Stimulated activated memory B cell treated with anti-CD40 and anti-IgM and Interleukin-4, amounts not matched to agents 10 μg/mL and 1 μg/mL and 100 μg/mL, for 72 hours (primary cell): ENCODE measurements around the gene CCAR1.
"Not testable (repeated sequence)": the region's sequence is repeated elsewhere in the genome, so short reads cannot be mapped to it uniquely, and the experiment has no call there.

Source experiments
- ATAC-seq: fragments of 150-1000 bp; cut with Tn5 transposase; 2 replicates; pipeline ENCODE4 v1.10.0; 2021
- H3K27ac Mint-ChIP-seq: one replicate; pipeline ENCODE4 v1.8.0; 2022; ENCODE audit warnings: mild to moderate bottlenecking, mixed read lengths
- H3K27me3 Mint-ChIP-seq: one replicate; pipeline ENCODE4 v1.8.0; 2022; ENCODE audit warnings: mixed read lengths
- H3K36me3 Mint-ChIP-seq: one replicate; pipeline ENCODE4 v1.8.0; 2022; ENCODE audit warnings: mixed read lengths
- H3K4me1 Mint-ChIP-seq: one replicate; pipeline ENCODE4 v1.8.0; 2022; ENCODE audit warnings: mixed read lengths
- H3K4me3 Mint-ChIP-seq: one replicate; pipeline ENCODE4 v1.8.0; 2022; ENCODE audit warnings: mild to moderate bottlenecking, moderate library complexity, mixed read lengths
- H3K9me3 Mint-ChIP-seq: one replicate; pipeline ENCODE4 v1.8.0; 2022; ENCODE audit warnings: mixed read lengths

The CCAR1 gene

GRCh38 chr10:68795886-68796532 is 75.0 kb downstream of the CCAR1 start:
- no peak for ATAC-seq
- no peak overlapping the region for H3K27ac Mint-ChIP-seq
- H3K36me3 Mint-ChIP-seq = peaks cover 13% of the 10 kb centered on the region
- H3K4me1 Mint-ChIP-seq = no peaks in the 10 kb centered on the region
- H3K27me3 Mint-ChIP-seq = no peaks in the 10 kb centered on the region
- H3K9me3 Mint-ChIP-seq = no peaks in the 10 kb centered on the region
- H3K4me3 Mint-ChIP-seq = no peak overlapping the region

DNA sequence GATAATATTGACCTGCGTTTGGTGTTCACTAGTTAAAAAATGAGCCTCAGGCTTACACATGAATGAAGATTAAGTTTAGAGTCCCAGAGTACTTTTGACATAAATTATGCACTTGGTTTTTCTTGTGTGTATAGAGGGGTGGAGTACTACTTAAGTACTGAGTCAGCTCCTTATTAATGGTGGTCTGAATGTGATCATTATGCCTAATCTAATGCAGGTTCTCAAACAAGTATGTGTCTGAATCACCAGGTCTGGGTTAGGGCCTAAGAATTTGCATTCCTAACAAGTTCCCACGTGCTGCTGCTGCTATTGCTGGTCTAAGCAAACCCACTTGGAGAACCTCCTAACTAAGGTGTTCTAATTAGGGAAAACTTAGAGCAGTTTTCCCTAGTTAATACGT is 75.6 kb downstream of the CCAR1 start:
- no peaks in the 10 kb centered on the region for H3K4me1 Mint-ChIP-seq
- H3K36me3 Mint-ChIP-seq = peaks cover 12% of the 10 kb centered on the region
- no peak overlapping the region for H3K27ac Mint-ChIP-seq
- H3K4me3 Mint-ChIP-seq = no peak overlapping the region
- H3K9me3 Mint-ChIP-seq = no peaks in the 10 kb centered on the region
- ATAC-seq = no peak
- H3K27me3 Mint-ChIP-seq = no peaks in the 10 kb centered on the region

GRCh38 chr10:68800211-68800610 is 79.2 kb downstream of the CCAR1 start:
- no peak overlapping the region for H3K27ac Mint-ChIP-seq
- no peaks in the 10 kb centered on the region for H3K36me3 Mint-ChIP-seq
- H3K4me1 Mint-ChIP-seq = no peaks in the 10 kb centered on the region
- no peak overlapping the region for H3K4me3 Mint-ChIP-seq
- no peaks in the 10 kb centered on the region for H3K9me3 Mint-ChIP-seq
- no peak for ATAC-seq
- H3K27me3 Mint-ChIP-seq = no peaks in the 10 kb centered on the region

DNA sequence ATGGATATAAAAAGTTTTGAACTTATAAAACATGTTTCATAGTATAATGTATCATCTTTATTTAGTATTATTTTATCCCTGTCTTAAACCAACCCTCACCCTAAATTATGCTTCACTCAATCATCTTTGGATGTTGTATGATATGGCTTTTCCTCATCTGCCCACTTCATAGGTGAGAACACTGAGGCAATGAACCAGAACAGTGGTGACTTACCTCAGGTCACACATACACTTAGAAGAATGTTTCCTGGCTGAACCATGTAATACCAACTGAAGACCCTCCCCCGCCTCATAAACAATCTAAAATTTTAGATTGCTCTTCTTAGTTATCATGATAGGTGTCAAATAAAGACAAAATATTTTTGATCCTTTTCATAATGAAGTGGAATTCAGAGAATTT is 83.7 kb downstream of the CCAR1 start:
- Mint-ChIP-seq H3K27me3 (no peaks in the 10 kb centered on the region), H3K4me3 (no peak overlapping the region), H3K9me3 (no peaks in the 10 kb centered on the region), H3K4me1 (no peaks in the 10 kb centered on the region), H3K27ac (no peak overlapping the region), H3K36me3 (no peaks in the 10 kb centered on the region)
- no peak for ATAC-seq

DNA sequence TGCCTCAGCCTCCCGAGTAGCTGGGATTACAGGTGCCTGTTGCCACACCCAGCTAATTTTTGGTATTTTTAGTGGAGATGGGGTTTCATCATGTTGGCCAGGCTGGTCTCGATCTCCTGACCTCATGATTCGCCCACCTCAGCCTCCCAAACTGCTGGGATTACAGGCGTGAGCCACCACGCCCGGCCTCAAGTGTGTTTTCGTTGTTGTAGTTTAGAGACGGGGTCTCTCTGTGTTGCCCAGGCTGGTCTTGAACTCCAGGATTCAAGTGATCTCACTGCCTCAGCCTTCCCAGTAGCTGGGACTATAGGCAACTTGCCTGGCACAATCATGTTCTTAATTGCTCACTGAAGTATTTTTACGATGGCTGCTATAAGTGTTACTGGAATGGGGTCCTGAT is 89.8 kb downstream of the CCAR1 start:
- H3K9me3 Mint-ChIP-seq, H3K27ac Mint-ChIP-seq, H3K4me1 Mint-ChIP-seq, ATAC-seq, H3K36me3 Mint-ChIP-seq, H3K27me3 Mint-ChIP-seq, H3K4me3 Mint-ChIP-seq: not testable (repeated sequence)

DNA sequence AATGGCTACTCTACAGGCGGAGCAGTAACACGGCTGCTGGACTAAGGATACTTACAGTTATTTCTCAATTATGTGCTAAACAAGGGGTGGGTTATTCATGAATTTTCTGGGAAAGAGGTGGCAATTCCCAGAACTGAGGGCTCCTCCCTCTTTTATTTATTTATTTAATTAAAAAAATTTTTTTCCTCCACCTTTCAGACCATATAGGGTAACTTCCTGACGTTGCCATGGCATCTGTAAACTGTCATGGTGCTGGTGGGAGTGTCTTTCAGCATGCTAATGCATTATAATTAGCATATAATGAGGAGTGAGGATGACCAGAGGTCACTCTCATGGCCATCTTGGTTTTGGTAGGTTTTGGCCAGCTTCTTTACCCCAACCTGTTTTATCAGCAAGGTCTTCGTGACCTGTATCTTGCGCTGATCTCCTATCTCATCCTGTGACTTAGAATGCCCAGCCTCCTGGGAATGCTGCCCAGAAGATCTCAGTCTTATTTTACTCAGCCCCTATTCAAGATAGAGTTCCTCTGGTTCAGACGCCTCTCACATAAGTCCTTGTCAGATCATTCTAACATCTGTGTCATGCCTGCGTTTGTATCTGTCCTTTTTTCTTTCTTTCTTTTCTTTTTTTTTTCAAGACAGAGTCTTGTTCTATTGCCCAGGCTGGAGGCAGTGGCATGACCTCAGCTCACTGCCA is 90.4 kb downstream of the CCAR1 start:
- H3K36me3 Mint-ChIP-seq = no peaks in the 10 kb centered on the region
- H3K27me3 Mint-ChIP-seq = no peaks in the 10 kb centered on the region
- no peak overlapping the region for H3K27ac Mint-ChIP-seq
- ATAC-seq = no peak
- no peaks in the 10 kb centered on the region for H3K4me1 Mint-ChIP-seq
- no peak overlapping the region for H3K4me3 Mint-ChIP-seq
- H3K9me3 Mint-ChIP-seq = no peaks in the 10 kb centered on the region

DNA sequence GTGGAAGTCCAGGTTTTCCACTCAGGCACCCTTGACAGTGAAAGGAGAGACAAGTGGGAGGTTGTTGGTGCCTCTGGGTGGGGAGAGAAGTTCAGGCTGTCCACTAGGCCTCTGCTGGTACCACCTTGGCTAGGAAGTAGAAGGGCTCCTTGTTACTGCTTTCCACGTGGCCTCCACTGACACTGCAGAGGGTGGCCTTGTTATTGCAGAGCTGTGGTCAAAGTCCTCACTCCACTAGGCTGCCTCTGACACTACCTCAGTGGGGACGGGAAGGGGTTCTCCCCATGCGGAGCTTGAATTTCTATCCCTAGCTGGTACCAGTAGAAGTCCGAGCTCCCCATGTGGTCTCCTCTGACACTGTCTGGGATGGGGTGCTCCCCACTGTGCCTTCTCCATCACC is 91.4 kb downstream of the CCAR1 start:
- Mint-ChIP-seq H3K9me3 (no peaks in the 10 kb centered on the region), H3K4me1 (no peaks in the 10 kb centered on the region), H3K27me3 (no peaks in the 10 kb centered on the region), H3K4me3 (no peak overlapping the region), H3K27ac (no peak overlapping the region), H3K36me3 (no peaks in the 10 kb centered on the region)
- no peak for ATAC-seq

DNA sequence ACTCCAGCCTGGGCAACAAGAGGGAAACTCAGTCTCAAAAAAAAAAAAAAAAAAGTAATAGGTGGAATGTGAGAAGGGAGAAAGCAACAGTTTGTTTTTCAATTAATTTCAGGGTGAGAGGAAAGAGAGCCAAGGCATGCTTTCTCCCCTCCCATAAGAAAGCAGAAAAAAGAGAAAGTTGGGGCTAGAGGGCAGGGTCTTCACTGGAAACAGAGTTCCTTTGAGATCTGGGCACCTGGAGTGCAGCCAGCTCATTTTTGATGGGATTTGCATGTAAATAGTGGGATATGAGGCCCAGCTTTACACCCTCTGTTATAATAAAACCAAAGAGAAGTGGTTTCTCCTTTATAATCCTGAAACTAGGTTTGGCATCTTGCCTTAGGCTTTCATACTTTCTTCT is 92.5 kb downstream of the CCAR1 start:
- H3K27me3 Mint-ChIP-seq = no peaks in the 10 kb centered on the region
- H3K27ac Mint-ChIP-seq = no peak overlapping the region
- no peaks in the 10 kb centered on the region for H3K4me1 Mint-ChIP-seq
- no peaks in the 10 kb centered on the region for H3K9me3 Mint-ChIP-seq
- H3K36me3 Mint-ChIP-seq = no peaks in the 10 kb centered on the region
- ATAC-seq = no peak
- H3K4me3 Mint-ChIP-seq = no peak overlapping the region

DNA sequence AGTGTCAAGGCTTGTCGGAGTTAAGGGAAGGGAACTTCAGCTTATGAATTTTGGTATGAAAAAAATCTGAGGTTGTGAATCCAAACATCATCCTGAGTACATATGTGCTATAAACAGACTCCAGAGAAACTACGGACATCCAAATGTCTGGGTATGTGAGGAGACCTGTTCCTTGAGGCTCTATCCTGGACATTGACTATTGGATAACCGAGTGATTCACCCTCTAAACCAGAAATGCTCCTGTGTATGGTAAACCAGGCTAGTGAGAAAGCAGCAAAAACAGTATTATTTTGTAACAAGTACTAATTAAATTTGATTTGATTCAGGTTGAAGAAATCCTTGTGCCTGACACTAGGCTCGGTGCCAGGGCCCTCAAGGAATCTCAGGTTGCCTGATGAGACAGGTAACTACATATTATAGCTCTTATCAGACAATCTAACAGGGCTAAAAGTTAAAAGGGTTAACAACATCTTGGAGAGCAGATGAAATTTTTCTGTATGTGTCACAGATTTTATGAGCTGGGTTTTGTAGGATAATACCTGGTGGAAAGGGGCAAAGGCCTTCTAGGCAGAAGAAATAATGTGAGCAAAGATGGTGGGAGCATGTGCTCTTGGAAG is 95.9 kb downstream of the CCAR1 start:
- Mint-ChIP-seq H3K4me3 (no peak overlapping the region), H3K27me3 (no peaks in the 10 kb centered on the region), H3K27ac (no peak overlapping the region), H3K4me1 (no peaks in the 10 kb centered on the region), H3K9me3 (no peaks in the 10 kb centered on the region), H3K36me3 (no peaks in the 10 kb centered on the region)
- ATAC-seq = no peak

GRCh38 chr10:68820359-68820758 is 99.3 kb downstream of the CCAR1 start:
- H3K4me3 Mint-ChIP-seq = not testable (repeated sequence)

DNA sequence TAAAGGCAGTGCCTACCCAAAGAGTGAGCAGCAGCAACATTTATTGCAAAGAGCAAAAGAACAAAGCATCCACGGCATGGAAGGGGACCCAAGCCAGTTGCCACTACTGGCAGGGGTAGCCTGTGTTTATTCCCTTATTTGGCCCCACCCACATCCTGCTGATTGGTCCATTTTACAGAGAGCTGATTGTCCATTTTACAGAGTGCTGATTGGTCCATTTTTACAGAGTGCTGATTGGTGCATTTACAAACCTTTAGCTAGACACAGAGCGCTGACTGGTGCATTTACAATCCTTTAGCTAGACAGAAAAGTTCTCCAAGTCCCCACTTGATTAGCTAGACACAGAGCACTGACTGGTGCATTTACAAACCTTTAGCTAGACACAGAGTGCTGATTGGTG is 101.6 kb downstream of the CCAR1 start:
- H3K4me1 Mint-ChIP-seq, H3K27ac Mint-ChIP-seq, H3K4me3 Mint-ChIP-seq, ATAC-seq, H3K36me3 Mint-ChIP-seq, H3K9me3 Mint-ChIP-seq: not testable (repeated sequence)
- peaks cover 11% of the 10 kb centered on the region for H3K27me3 Mint-ChIP-seq

More at GRCh38 chr10:68820359-68820758, 99.3 kb downstream of the CCAR1 start:
- H3K36me3 Mint-ChIP-seq, H3K27me3 Mint-ChIP-seq, H3K9me3 Mint-ChIP-seq, H3K4me1 Mint-ChIP-seq, ATAC-seq, H3K27ac Mint-ChIP-seq: not testable (repeated sequence)

GRCh38 chr10:68826764-68827591 is 105.9 kb downstream of the CCAR1 start, which contains the start of gene STOX1:
Gene STOX1, plus strand, starts transcription at chr10:68827531. Its CDS starts 93 bp downstream, at chr10:68827624.
- H3K9me3 Mint-ChIP-seq = no peaks in the 10 kb centered on the region
- ATAC-seq = peak; percentile 80
- H3K27me3 Mint-ChIP-seq = peaks cover 11% of the 10 kb centered on the region
- H3K4me1 Mint-ChIP-seq = peaks cover 9% of the 10 kb centered on the region
- H3K4me3 Mint-ChIP-seq = peak within 1 kb of the TSS; percentile 73
- no peak within 1 kb of the TSS for H3K27ac Mint-ChIP-seq
- no peaks in the 10 kb centered on the region for H3K36me3 Mint-ChIP-seq

GRCh38 chr10:68827592-68827959 is 106.5 kb downstream of the CCAR1 start:
- ATAC-seq = peak; percentile 65
- not testable (repeated sequence) for H3K36me3 Mint-ChIP-seq, H3K9me3 Mint-ChIP-seq, H3K4me1 Mint-ChIP-seq, H3K4me3 Mint-ChIP-seq, H3K27ac Mint-ChIP-seq
- peaks cover 11% of the 10 kb centered on the region for H3K27me3 Mint-ChIP-seq

DNA sequence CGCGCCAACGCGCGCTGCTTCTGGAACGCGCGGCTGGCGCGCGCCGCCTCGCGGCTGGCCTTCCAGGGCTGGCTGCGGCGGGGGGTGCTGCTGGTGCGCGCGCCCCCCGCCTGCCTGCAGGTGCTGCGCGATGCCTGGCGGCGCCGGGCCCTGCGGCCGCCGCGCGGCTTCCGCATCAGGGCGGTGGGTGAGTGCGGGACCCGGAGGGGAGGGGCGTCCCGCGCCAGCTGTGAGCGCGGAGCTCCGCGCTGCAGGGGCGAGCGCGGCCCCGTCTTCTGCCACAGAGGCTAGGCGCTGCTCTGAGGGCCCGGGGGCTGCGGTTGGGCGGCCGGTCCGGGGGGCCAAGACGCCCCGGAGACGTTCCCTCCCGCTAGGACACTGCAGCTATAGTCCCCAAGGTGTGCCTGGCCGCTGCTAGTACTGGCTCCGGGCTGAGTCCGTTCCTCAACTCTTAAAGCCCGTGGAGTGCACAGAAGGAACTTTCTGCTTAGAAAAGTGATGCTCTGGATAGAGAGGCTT is 107.1 kb downstream of the CCAR1 start:
- not testable (repeated sequence) for H3K4me1 Mint-ChIP-seq, H3K36me3 Mint-ChIP-seq, H3K9me3 Mint-ChIP-seq, H3K27ac Mint-ChIP-seq
- ATAC-seq = peak; percentile 60
- H3K27me3 Mint-ChIP-seq = peaks cover 11% of the 10 kb centered on the region
- H3K4me3 Mint-ChIP-seq = peak overlapping the region; percentile 60

- Mint-ChIP-seq H3K9me3 (no peaks in the 10 kb centered on the region), H3K4me1 (peaks cover 9% of the 10 kb centered on the region), H3K27ac (no peak overlapping the region), H3K27me3 (peaks cover 11% of the 10 kb centered on the region), H3K36me3 (no peaks in the 10 kb centered on the region), H3K4me3 (no peak overlapping the region)
- no peak for ATAC-seq
Observed at GRCh38 chr10:68828833-68829232, 107.8 kb downstream of the CCAR1 start.
